ENCODE measurements around the gene OSBPL1A. TPM values are rescaled to one million over a fixed set of nuclear protein-coding genes. Genes with fewer than 3 reads are reported as not detected.

Gene OSBPL1A
- total RNA-seq, 2 donors from 2014 or later: 29.7 to 36.9 TPM

GRCh38 chr18:24373328-24373727 lies 24.3 kb downstream of the OSBPL1A start:
- H3K27ac Mint-ChIP-seq: no peak overlapping the region
- no peak overlapping the region for H3K4me3 ChIP-seq (ENCODE audit: low read length)
- WGBS, 2 experiments (ENCODE audit: insufficient coverage in 1 of 2, insufficient read length in 1 of 2): no CpG with 5 or more reads among the region's 1 CpG

DNA sequence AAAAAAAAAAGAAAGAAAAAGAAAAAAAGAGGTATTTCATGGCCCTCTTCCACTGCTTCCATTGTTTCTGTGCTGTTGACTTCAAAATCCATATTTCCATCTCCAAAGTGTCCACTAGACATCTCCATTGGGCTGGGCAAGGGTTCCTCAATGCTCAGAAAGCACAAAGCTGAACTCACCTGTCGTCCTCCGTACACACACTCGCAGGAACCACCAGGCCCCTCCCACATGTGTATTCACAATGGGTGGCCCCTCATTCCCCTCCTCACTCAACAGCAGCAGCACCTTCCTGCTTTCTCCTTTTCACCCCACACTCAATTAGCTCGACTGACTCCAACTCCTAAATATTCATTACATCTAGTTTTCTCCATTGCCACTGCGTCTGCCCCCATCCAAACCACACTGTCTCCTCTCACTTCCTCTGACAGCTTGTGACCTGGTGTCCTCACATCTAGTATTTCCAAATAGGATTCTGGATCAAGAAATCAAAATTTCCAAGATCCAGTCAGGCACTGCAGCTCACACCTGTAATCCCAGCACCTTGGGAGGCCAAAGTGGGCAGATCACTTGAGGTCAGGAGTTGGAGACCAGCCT lies 25.2 kb downstream of the OSBPL1A start:
- Histone ChIP-seq H3K27ac (ENCODE audit: low read depth, low read length) (no peak overlapping the region), H3K27me3 (ENCODE audit: control insufficient read depth, insufficient read depth, low read length, poor library complexity, severe bottlenecking) (no peaks in the 10 kb centered on the region), H3K9me3 (ENCODE audit: control insufficient read depth, low read length) (no peaks in the 10 kb centered on the region), H3K4me3 (ENCODE audit: low read length) (no peak overlapping the region), H3K9ac (ENCODE audit: extremely low read depth, low read length, poor library complexity, severe bottlenecking) (no peak overlapping the region), H3K36me3 (ENCODE audit: control insufficient read depth, insufficient read depth, low read length) (no peaks in the 10 kb centered on the region), H3K4me1 (ENCODE audit: control insufficient read depth, insufficient read depth, low read length) (peaks cover 11% of the 10 kb centered on the region)
- no peak overlapping the region for H3K4me3 Mint-ChIP-seq
- no peak for DNase-seq
- 94 to 100% methylated on average over 1 to 5 of the region's 5 CpGs for whole genome bisulfite sequencing, 2 experiments (ENCODE audit: insufficient coverage in 1 of 2, insufficient read length in 1 of 2)
- peaks cover 19% of the 10 kb centered on the region for H3K36me3 Mint-ChIP-seq (ENCODE audit: low read depth)
- H3K9me3 Mint-ChIP-seq: no peaks in the 10 kb centered on the region
- TF ChIP-seq, protein P1, sequence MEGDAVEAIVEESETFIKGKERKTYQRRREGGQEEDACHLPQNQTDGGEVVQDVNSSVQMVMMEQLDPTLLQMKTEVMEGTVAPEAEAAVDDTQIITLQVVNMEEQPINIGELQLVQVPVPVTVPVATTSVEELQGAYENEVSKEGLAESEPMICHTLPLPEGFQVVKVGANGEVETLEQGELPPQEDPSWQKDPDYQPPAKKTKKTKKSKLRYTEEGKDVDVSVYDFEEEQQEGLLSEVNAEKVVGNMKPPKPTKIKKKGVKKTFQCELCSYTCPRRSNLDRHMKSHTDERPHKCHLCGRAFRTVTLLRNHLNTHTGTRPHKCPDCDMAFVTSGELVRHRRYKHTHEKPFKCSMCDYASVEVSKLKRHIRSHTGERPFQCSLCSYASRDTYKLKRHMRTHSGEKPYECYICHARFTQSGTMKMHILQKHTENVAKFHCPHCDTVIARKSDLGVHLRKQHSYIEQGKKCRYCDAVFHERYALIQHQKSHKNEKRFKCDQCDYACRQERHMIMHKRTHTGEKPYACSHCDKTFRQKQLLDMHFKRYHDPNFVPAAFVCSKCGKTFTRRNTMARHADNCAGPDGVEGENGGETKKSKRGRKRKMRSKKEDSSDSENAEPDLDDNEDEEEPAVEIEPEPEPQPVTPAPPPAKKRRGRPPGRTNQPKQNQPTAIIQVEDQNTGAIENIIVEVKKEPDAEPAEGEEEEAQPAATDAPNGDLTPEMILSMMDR (conservative IDR thresholded peaks at IDR 0.05): no peak
- peaks cover 56% of the 10 kb centered on the region for H3K4me1 Mint-ChIP-seq
- H3K27me3 Mint-ChIP-seq (ENCODE audit: insufficient read depth): no peaks in the 10 kb centered on the region
- H3K27ac Mint-ChIP-seq: peak overlapping the region; percentile 1

More at GRCh38 chr18:24373328-24373727, 24.3 kb downstream of the OSBPL1A start:
- no peak overlapping the region for H3K27ac ChIP-seq (ENCODE audit: low read depth, low read length)
- H3K27me3 ChIP-seq (ENCODE audit: control insufficient read depth, insufficient read depth, low read length, poor library complexity, severe bottlenecking): no peaks in the 10 kb centered on the region
- Mint-ChIP-seq H3K27me3 (ENCODE audit: insufficient read depth) (no peaks in the 10 kb centered on the region), H3K9me3 (no peaks in the 10 kb centered on the region), H3K4me3 (no peak overlapping the region), H3K4me1 (peaks cover 62% of the 10 kb centered on the region), H3K36me3 (ENCODE audit: low read depth) (peaks cover 19% of the 10 kb centered on the region)
- TF ChIP-seq, protein P1 (conservative IDR thresholded peaks at IDR 0.05): no peak
- no peak for DNase-seq
- no peaks in the 10 kb centered on the region for H3K36me3 ChIP-seq (ENCODE audit: control insufficient read depth, insufficient read depth, low read length)
- H3K9me3 ChIP-seq (ENCODE audit: control insufficient read depth, low read length): no peaks in the 10 kb centered on the region
- H3K9ac ChIP-seq (ENCODE audit: extremely low read depth, low read length, poor library complexity, severe bottlenecking): no peak overlapping the region
- peaks cover 10% of the 10 kb centered on the region for H3K4me1 ChIP-seq (ENCODE audit: control insufficient read depth, insufficient read depth, low read length)

- TF ChIP-seq, protein P1 (conservative IDR thresholded peaks at IDR 0.05): no peak
- H3K4me1 ChIP-seq (ENCODE audit: control insufficient read depth, insufficient read depth, low read length): peaks cover 19% of the 10 kb centered on the region
- no peak for DNase-seq
- no peak overlapping the region for H3K9ac ChIP-seq (ENCODE audit: extremely low read depth, low read length, poor library complexity, severe bottlenecking)
- Mint-ChIP-seq H3K4me1 (peaks cover 58% of the 10 kb centered on the region), H3K4me3 (no peak overlapping the region), H3K36me3 (ENCODE audit: low read depth) (peaks cover 8% of the 10 kb centered on the region), H3K27ac (no peak overlapping the region), H3K27me3 (ENCODE audit: insufficient read depth) (no peaks in the 10 kb centered on the region), H3K9me3 (no peaks in the 10 kb centered on the region)
- 89 to 91% methylated on average over 3 to 4 of the region's 4 CpGs for WGBS, 2 experiments (ENCODE audit: insufficient coverage in 1 of 2, insufficient read length in 1 of 2)
- no peaks in the 10 kb centered on the region for H3K36me3 ChIP-seq (ENCODE audit: control insufficient read depth, insufficient read depth, low read length)
- no peaks in the 10 kb centered on the region for H3K9me3 ChIP-seq (ENCODE audit: control insufficient read depth, low read length)
- no peak overlapping the region for H3K4me3 ChIP-seq (ENCODE audit: low read length)
- H3K27me3 ChIP-seq (ENCODE audit: control insufficient read depth, insufficient read depth, low read length, poor library complexity, severe bottlenecking): no peaks in the 10 kb centered on the region
- no peak overlapping the region for H3K27ac ChIP-seq (ENCODE audit: low read depth, low read length)
Observed at GRCh38 chr18:24370120-24370519, 27.5 kb downstream of the OSBPL1A start.
